GM19397 (cell line): ENCODE results near the gene NPM1.
A peak's percentile ranks its signal among the peaks of the same experiment; 100 is the strongest.
"Not testable (repeated sequence)": the region's sequence is repeated elsewhere in the genome, so short reads cannot be mapped to it uniquely, and the experiment has no call there.

ENCODE experiments used
- ATAC-seq: cut with Tn5 transposase; IDR thresholded peaks from one replicate; pipeline ENCODE4 v1.9.1; 2021; ENCODE audit warnings: mild to moderate bottlenecking, moderate library complexity; ENCODE audit not compliant: unreplicated experiment

Gene NPM1

DNA sequence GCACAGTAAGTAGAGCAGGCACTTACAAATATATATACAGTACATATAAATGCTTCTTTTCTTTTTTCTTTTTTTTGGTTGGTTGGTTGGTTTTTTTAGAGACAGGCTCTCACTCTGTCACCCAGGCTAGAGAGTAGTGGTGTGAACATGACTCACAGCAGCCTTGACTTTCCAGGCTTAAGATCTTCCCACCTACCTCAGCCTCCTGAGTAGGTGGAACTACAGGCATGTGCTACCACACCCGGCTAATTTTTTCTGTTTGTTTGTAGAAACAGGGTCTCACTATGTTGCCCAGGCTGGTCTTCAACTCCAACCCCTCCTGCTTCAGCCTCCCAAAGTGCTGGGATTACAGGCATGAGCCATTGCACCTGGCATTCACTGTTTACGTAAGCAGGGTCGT is 2.6 kb upstream of the NPM1 start:
- not testable (repeated sequence) for ATAC-seq

DNA sequence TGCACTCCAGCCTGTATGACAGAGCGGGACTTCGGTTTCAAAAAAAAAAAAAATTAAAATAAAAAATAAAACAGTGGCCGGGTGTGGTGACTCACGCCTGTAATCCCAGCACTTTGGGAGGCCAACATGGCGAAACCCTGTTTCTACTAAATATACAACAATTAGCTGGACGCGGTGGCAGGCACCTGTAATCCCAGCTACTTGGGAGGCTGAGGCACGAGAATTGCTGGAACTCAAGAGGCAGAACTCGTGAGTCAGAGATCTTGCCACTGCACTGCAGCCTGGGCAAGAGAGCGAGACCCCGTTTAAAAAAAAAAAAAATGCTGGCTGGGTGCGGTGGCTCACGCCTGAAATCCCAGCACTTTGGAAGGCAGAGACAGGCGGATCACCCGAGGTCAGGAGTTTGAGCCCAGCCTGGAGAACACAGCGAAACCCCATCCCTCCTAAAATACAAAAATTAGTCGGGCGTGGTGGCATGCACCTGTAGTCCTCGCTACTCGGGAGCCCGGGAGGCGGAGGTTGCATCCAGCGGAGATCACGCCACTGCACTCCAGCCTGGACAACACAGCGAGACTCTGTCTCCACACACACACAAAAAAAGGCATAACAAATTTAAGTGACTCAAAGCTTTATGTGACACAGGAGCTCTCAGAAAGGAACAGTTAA is 1.5 kb upstream of the NPM1 start:
- no peak for ATAC-seq

DNA sequence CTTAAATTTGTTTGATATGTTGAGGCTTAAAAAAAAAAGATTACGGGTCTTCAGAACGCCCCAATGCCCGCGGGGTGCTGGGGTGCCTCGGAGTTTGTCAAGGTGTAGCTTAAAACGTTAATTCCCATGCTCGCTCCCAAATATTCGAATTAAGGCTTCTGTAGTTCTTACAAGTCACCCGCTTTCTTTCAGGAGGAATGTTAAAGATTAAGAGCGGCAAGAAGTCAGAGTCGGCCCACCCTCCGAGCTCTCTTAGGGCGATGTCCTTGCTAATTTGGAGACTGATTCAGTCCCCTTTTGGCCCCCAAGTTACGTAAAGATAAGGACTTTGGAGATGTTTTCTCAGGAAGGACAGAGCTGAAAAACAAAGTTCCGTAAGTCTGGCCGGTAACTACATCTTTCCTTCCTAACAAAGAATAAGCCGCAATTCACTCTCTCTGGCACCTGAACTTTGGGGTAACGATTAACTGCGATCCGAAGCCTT is 746 bp upstream of the NPM1 start:
- ATAC-seq: no peak

DNA sequence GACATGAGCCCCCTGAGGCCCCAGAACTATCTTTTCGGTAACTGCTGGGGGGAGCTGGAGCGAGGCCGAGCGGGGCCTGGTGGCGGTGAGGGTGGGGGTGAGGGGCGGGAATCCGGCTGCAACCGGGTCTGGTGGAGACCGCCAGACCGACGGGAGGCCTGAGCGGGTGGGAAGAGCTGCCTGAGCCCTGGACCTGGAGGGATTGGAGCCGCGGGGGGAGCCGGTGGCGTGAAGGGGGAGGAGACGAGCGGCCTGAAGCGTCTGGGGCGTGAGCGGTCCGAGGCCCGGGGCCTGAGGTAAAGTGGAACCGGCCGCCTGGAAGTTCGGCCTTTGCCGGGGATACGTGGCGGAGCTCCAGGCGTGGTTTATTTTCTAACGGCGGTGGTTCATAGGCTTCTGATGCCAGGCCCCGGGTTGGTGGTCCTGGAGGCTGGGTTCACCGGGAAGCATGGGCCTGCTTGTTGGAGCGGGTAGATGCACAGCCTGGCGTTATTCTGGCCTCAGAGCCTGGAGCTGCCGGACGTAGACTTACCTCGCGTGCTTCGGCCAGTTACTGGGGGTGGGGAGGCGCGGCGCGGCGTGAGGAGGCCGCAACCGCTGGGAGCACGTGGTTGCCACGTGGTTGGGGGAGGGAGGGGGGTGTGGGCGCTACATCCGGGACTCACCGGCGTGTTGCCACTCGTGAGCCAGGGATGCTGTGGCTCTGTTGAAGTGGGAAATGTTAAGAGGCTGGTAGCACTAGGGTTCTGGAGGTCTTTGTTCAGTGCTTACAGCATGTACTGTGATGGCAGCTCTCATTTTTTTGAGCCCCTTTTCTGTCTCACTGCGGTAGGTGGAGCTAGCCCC is 544 bp downstream of the NPM1 start:
- peak; percentile 44 for ATAC-seq

DNA sequence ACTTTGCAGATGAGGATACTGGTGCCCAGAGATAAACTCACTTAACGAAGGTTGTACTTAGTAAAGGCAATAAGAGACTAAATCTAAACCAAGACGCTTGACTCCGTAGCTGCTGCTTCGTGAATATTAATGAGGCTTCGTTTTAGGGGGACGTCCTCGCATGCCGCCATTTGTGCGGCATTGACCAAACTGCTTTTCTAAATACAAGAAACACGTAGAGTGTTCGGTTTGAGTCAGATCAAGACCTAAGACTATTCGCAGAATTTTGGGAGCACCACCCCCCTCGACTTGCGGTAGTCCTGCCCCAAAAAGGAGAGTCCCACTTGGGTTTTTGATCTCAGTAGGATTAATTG is 1.1 kb downstream of the NPM1 start:
- ATAC-seq: no peak

DNA sequence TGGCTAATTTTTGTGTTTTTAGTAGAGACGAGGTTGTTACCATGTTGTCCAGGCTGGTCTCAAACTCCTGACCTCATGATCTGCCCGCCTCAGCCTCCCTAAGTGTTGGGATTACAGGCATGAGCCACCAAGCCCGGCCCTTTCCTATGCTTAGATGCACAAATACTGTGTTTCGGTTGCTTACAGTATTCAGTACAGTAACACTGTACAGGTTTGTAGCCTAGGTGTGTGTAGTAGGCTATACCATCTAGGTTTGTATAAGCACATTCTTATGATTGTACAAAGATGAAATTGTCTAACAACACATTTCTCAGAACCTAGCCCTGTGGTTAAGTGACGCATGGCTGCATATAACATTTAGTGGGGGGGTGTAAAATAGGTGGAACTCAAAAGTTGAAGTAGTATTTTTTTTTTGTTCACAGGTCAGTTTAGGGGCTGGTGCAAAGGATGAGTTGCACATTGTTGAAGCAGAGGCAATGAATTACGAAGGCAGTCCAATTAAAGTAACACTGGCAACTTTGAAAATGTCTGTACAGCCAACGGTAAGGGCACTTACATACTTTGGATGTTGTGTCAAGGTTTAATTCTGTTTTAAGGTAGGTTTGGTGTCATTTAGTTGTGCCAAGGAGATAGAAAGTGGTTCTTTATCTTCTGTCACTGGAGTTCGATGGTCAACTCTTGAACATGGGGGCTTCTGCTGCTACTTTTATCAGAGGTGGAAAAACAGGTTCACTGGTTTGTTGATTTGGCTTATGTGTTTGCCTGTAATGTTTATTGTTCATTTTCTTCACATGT is 3.4 kb downstream of the NPM1 start:
- no peak for ATAC-seq

DNA sequence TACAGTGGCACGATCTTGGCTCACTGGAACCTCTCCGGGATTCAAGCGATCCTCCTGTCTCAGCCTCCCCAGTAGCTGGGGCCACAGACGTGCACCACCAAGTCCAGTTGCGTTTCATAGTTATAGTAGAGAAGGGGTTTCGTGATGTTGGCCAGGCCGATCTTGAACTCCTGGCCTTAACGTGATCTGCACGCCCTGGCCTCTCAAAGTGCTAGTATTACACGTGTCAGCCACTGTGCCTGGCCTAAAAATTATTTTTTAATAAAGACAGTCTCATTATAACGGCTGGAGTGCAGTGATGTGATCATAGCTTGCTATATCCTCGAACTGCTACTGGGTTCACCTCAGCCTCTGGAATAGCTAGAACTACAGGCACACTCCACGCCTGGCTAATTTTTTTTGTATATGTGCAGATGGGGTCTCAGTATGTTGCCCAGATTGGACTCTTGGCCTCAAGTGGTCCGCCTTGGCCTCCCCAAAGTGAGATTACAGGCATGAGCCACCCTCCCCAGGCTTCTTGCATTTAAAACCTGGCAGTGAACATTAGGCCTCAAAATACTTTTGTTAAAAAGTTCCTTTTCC is 4.4 kb downstream of the NPM1 start:
- ATAC-seq: no peak

DNA sequence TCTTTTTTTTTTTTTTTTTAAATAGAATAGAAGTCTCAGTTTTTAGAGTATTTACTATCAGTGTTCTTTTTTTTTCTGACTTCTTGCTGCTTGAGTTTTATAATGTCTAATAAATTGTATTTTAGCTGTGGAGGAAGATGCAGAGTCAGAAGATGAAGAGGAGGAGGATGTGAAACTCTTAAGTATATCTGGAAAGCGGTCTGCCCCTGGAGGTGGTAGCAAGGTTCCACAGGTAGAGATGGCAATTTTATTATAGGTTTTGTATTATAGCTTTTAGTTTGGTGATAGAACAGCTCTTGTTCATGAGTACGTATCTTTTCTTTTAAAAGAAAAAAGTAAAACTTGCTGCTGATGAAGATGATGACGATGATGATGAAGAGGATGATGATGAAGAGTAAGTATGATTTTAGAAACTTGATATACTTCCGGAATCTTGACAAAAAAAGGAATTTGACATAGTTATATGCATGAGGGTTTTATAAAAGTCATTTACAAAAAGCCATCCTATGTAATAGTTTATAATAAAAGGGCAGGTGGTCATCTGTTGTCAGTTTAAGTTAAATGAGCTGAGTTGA is 5.0 kb downstream of the NPM1 start:
- ATAC-seq: no peak

DNA sequence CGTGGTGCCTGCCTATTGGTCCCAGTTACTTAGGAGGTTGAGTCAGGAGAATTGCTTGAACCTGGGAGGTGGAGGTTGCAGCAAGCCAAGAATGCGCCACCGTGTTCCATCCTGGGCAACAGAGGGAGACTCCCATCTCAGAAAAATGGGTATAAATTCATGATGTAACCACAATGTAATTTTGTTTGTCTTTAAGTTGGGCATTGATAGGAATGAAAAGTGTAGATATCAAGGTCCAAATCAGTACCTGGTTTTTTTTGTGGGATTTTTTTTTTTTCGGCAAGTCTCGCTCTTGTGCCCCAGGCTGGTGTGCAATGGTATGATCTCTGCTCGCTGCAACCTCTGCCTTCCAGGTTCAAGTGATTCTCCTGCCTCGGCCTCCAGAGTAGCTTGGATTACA is 7.4 kb downstream of the NPM1 start:
- no peak for ATAC-seq

DNA sequence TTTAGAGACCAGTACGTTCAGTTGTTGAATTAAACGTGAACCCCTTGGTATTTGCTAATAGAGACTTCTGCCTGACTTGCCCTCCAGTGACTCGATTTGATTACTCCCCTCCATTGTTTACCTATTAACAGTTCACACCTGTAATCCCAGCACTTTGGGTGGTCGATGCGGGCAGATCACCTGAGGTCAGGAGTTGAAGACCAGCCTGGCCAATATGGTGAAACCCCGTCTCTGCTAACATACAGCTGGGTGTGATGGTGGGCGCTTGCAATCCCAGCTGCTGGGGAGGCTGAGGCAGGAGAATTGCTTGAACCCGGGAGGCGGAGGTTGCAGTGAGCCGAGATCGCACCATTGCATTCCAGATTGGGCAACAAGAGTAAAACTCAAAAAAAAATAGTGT is 8.9 kb downstream of the NPM1 start:
- not testable (repeated sequence) for ATAC-seq

DNA sequence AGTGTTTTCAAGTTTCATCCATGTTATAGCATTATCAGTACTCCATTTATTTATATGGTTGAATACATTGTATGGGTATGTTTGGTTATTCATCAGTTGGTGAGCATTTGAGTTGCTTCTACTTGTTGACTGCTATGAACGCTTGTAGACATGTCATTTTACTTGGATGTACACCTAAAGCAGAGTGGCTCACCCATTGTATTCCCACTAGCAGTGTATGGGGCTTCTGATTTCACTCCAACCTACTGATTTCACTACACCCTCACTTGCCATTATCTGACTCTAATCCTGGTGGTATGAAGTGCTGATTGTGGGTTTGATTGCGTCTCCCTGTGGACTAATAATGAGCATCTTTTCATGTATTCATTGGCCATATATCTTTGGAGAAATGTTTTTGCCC is 9.5 kb downstream of the NPM1 start:
- no peak for ATAC-seq

DNA sequence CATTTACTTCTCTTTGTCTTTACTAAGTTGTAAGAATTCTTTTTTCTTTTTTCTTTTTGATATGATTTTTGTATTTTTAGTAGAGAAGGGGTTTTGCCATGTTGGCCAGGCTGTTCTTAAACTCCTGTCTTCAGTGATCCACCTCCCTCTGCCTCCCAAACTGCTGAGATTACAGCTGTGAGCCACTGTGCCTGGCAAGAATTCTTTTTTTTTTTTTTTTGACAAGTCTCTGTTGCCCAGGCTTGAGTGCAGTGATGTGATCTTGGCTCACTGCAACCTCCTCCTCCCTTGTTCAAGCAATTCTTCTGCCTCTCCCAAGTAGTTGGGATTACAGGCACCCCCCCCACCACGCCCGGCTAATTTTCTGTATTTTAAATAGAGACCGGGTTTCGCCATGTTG is 9.9 kb downstream of the NPM1 start:
- no peak for ATAC-seq

DNA sequence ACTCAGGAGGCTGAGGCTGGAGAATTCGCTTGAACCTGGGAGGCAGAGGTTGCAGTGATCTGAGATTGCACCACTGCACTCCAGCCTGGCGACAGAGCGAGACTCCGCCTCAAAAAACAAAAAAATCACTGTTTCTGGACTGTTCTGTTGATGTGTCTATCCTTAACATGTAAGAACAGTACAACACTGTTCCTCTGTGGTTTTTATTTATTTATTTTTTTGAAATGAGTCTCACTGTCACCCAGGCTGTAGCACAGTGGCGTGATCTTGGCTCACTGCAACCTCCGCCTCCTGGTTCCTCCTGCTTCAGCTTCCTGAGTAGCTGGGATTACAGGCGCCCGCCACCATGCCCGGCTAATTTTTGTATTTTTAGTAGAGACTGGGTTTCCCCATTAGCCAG is 11.0 kb downstream of the NPM1 start:
- ATAC-seq: not testable (repeated sequence)

DNA sequence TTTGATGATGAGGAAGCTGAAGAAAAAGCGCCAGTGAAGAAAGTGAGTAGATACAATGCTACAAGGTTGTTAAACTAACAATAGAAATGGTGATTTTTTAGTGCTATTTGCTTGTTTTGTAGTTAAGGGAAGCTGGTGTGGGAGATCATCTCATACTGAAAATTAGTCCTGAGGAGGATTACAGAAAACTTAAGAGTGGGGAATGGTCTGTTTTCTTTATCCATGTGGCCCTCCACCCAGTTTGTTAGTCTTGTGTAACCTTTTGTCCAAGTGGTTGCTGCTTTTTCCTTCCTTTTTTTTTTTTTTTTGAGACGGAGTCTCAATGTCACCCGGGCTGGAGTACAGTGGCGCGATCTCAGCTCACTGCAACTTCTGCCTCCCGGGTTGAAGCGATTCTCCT is 12.5 kb downstream of the NPM1 start:
- ATAC-seq: no peak

DNA sequence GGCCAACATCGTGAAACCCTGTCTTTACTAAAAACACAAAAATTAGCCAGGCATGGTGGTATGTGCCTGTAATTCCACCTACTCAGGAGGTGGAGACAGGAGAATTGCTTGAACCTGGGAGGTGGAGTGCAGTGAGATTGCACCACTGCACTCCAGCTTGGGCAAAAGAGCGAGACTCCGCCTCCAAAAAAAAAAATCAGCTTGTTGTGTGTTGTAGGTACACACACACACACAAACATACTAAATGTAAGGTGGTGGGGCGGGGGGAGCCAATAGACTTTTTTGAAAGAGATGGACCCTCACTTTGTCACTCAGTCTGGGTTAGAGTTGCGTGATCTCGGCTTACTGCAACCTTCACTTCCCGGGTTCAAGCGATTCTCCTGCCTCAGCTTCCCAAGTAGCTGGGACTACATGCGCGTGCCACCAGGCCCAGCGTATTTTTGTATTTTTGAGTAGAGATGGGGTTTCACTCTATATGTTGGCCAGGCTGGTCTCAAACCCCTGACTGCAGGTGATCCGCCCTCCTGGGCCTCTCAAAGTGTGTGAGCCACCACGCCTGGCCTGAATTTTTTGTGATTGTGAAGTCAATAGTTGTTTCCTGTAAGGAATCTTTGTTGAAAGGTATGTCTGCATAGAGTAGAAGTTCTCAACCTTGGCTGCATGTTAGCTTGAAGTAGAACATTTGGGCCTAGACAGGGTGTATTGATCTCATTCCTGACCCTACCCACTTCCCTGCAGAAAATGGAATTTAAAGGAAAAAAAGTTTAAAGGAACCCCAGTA is 13.7 kb downstream of the NPM1 start:
- no peak for ATAC-seq

DNA sequence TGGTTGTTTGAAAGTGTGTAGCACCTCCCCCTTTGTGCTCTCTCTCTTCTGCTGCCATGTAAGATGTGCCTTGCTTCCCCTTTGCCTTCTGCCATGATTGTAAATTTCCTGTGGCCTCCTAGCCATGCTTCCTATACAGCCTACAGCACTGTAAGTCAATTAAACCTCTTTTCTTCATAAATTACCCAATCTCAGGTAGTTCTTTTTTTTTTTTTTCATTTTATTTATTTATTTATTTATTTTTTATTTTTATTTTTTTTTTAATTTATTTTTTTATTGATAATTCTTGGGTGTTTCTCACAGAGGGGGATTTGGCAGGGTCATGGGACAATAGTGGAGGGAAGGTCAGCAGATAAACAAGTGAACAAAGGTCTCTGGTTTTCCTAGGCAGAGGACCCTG is 15.1 kb downstream of the NPM1 start:
- not testable (repeated sequence) for ATAC-seq

DNA sequence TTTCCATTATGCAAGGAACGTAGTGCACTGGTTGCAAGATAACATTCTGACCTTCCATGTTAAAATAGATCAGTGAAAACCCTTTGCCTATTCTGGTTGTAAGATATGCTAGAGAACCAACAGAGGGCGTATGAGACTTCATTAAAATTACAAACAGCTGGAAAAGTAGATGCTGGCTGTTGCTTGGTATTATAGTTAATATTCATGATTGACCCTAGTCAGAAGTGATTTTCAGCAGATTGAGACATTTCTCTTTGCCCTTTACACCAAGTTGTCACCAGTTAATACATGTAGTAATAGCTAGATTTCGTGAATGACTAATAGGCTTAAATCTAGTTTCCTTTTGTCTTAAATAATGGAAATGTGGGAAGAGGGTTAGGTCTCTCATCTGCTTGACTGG is 18.0 kb downstream of the NPM1 start:
- ATAC-seq: no peak

DNA sequence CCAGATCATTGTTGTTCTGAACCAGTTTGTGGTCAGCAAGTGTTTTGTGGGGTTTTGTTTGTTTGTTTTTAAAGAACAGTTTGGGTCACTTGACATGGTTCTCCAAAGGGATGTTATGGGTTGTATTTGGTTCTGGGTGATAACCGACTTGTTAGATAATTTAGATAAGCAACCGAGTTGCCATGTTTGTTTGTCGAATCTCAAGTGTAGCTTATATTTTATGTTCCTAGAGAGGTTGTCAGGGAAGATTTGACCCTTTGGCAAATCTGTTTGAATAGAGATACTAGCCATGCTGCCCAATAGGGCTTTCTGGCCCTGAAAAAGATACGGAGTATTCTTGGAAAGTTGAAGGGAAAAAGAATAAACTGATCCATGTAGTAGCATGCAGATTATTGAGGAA is 19.6 kb downstream of the NPM1 start:
- no peak for ATAC-seq

DNA sequence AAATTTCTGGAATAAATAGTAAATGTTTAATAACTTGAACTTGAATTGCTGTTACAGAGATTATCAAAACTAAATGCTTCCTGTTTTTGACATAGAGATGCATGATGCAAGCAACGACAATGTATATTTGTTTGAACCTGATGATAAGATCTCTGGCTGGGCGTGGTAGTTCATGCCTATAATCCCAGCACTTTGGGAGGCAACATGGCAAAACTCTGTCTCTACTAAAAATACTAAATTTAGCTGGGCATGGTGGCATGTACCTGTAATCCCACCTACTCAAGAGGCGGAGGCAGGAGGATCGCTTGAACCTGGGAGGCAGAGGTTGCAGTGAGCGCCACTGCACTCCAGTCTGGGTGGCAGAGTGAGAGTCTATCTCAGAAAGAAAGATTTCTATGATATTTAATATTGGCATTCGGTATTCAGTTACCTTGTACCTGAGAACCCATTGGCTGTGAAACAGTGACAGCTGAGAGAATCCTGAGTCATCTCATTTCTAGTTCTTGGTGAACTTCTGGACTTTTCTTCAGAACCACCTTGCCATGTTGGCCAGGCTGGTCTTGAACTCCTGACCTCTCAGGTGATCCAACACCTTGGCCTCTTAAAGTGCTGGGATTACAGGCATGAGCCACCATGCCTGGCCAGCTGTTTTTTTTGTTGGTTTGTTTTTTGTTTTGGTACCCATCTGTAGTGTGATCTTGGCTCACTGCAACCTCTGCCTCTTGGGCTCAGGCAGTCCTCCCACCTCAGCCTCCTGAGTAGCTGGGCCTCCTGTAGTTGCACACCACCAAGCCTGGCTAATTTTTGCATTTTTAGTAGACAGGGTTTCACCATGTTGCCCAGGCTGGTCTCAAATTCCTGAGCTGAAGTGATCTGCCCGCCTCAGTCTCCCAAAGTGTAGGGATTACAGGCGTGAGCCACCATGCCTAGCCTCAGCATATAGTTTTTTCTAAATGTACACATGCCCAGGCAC is 21.8 kb downstream of the NPM1 start:
- ATAC-seq: no peak
